A673 (cell line): Measurements from ENCODE around the gene MICAL2.

Experiments used
- CTCF ChIP-seq: fragments of 300-800, 200-600 bp; sonication (generic); conservative IDR thresholded peaks from 2 replicates; pipeline ENCODE4 v1.5.1; 2017; ENCODE audit warnings: low read depth, mild to moderate bottlenecking, antibody characterized with exemption, low read length, moderate library complexity, mixed read lengths
- EZH2 ChIP-seq: fragments of 200-600 bp; sonication (generic); IDR thresholded peaks from 2 replicates; pipeline ENCODE4 v1.6.1; 2017; ENCODE audit warnings: borderline replicate concordance, low read depth, mild to moderate bottlenecking, mixed read lengths, antibody characterized with exemption, low read length; ENCODE audit not compliant: poor library complexity, severe bottlenecking

- TF ChIP-seq CTCF = no peak
- TF ChIP-seq EZH2 = no peak
Measured at GRCh38 chr11:12139144-12139881, 28.9 kb downstream of the MICAL2 start.
